GM12878 (cell line): ENCODE results near the gene UGT1A8.

Experiments
- BCL3 ChIP-seq: IDR thresholded peaks from 2 replicates; pipeline ENCODE4 v1.6.1; 2011; ENCODE audit warnings: borderline replicate concordance, low read depth, mild to moderate bottlenecking, moderate library complexity, low read length; ENCODE audit not compliant: insufficient read depth, poor library complexity, severe bottlenecking
- CTCF ChIP-seq, 3 experiments: IDR thresholded peaks in 2 of 3; conservative IDR thresholded peaks in 1 of 3; 2 replicates each; pipeline ENCODE4 v1.5.1; 2011; ENCODE audit warnings: low read depth in 3 of 3, low read length in 3 of 3, mild to moderate bottlenecking in 3 of 3, control low read depth in 2 of 3, moderate library complexity in 2 of 3, inconsistent platforms in 1 of 3, mixed read lengths in 1 of 3; ENCODE audit not compliant: control insufficient read depth in 2 of 3, insufficient read depth in 1 of 3; ENCODE audit errors: extremely low read depth in 1 of 3
- JUNB ChIP-seq: IDR thresholded peaks from 2 replicates; pipeline ENCODE4 v1.6.1; 2016; ENCODE audit warnings: antibody characterized with exemption, mild to moderate bottlenecking
- JUND ChIP-seq: IDR thresholded peaks from 2 replicates; pipeline ENCODE4 v1.6.1; 2012; ENCODE audit warnings: low read depth, mild to moderate bottlenecking, low read length, improper control_type of control experiment, moderate library complexity
- POLR2A ChIP-seq: IDR thresholded peaks from 2 replicates; pipeline ENCODE4 v1.6.1; 2011; ENCODE audit warnings: low read depth, mild to moderate bottlenecking, low read length
- RFX5 ChIP-seq: IDR thresholded peaks from 2 replicates; pipeline ENCODE4 v1.6.1; 2011; ENCODE audit warnings: low read depth, low read length, improper control_type of control experiment
- SIN3A ChIP-seq: IDR thresholded peaks from 2 replicates; pipeline ENCODE4 v1.6.1; 2012; ENCODE audit warnings: low read depth, low read length, improper control_type of control experiment
- ZBTB11 ChIP-seq: fragments of 450-650 bp; formaldehyde crosslinking; IDR thresholded peaks from 2 replicates; pipeline ENCODE4 v1.5.0; 2022; ENCODE audit warnings: mild to moderate bottlenecking, missing genetic modification characterization
- ZNF687 ChIP-seq: fragments of 450-650 bp; IDR thresholded peaks from 2 replicates; pipeline ENCODE4 v1.6.1; 2017; ENCODE audit warnings: mild to moderate bottlenecking, moderate library complexity

GRCh38 chr2:233798335-233799086 is 181.1 kb downstream of the UGT1A8 start:
- TF ChIP-seq JUNB (no peak), CTCF (IDR thresholded peaks at IDR 0.05 in 2 of 3, conservative IDR thresholded peaks at IDR 0.05 in 1 of 3; ENCODE audit: control insufficient read depth in 2 of 3, extremely low read depth in 1 of 3, insufficient read depth in 1 of 3, low read depth in 3 of 3, low read length in 3 of 3) (no peak), ZBTB11 (CRISPR knock-in tag) (no peak), POLR2A (no peak), JUND (no peak), ZNF687 (no peak), RFX5 (no peak), BCL3 (no peak), SIN3A (no peak)
